Measurements from ENCODE around the gene PMCH. TPM values are rescaled to one million over a fixed set of nuclear protein-coding genes. Genes with fewer than 3 reads are reported as not detected.
"Not testable (repeated sequence)": the region's sequence is repeated elsewhere in the genome, so short reads cannot be mapped to it uniquely, and the experiment has no call there.

The PMCH gene
- total RNA-seq: not detected
- long read RNA-seq: 0 reads

GRCh38 chr12:102197789-102198188 is at the start of gene PMCH:
Gene PMCH (minus strand): TSS chr12:102197833. CDS start chr12:102197770, 63 bp downstream.
- H3K4me3 ChIP-seq: no peak within 1 kb of the TSS
- H3K36me3 ChIP-seq: no peaks in the 10 kb centered on the region
- intact Hi-C loops (cut with DNase I): no loop called here
- ATAC-seq (no peak), DNase-seq (no peak)
- H3K27ac ChIP-seq: no peak within 1 kb of the TSS
- no peaks in the 10 kb centered on the region for H3K9me3 ChIP-seq
- TF ChIP-seq CTCF (IDR thresholded peaks at IDR 0.05): no peak
- H3K27me3 ChIP-seq (ENCODE audit: low read depth): no peaks in the 10 kb centered on the region
- no peaks in the 10 kb centered on the region for H3K4me1 ChIP-seq

- intact Hi-C loops (cut with DNase I); H3K4me3 ChIP-seq; H3K27me3 ChIP-seq (ENCODE audit: low read depth); H3K4me1 ChIP-seq; DNase-seq; H3K36me3 ChIP-seq; H3K27ac ChIP-seq; H3K9me3 ChIP-seq; ATAC-seq: not testable (repeated sequence)
Observed at GRCh38 chr12:102240859-102241258, 43.2 kb upstream of the PMCH start.

GRCh38 chr12:102234599-102234998 is 37.0 kb upstream of the PMCH start:
- TF ChIP-seq CTCF (IDR thresholded peaks at IDR 0.05): no peak
- H3K36me3 ChIP-seq: no peaks in the 10 kb centered on the region
- no peaks in the 10 kb centered on the region for H3K27me3 ChIP-seq (ENCODE audit: low read depth)
- no peaks in the 10 kb centered on the region for H3K9me3 ChIP-seq
- no peak overlapping the region for H3K4me3 ChIP-seq
- intact Hi-C loops (cut with DNase I): no loop called here
- no peak for ATAC-seq
- H3K27ac ChIP-seq: no peak overlapping the region
- H3K4me1 ChIP-seq: no peaks in the 10 kb centered on the region
- no peak for DNase-seq

- DNase-seq: no peak
- Histone ChIP-seq H3K4me1 (no peaks in the 10 kb centered on the region), H3K27ac (no peak overlapping the region), H3K9me3 (no peaks in the 10 kb centered on the region), H3K36me3 (no peaks in the 10 kb centered on the region), H3K27me3 (ENCODE audit: low read depth) (no peaks in the 10 kb centered on the region), H3K4me3 (no peak overlapping the region)
- intact Hi-C loops (cut with DNase I): no loop called here
- no peak for ATAC-seq
- TF ChIP-seq CTCF (IDR thresholded peaks at IDR 0.05): no peak
Observed at GRCh38 chr12:102232446-102232845, 34.8 kb upstream of the PMCH start.

GRCh38 chr12:102232036-102232435 is 34.4 kb upstream of the PMCH start:
- H3K4me1 ChIP-seq: no peaks in the 10 kb centered on the region
- H3K27ac ChIP-seq: no peak overlapping the region
- H3K4me3 ChIP-seq: no peak overlapping the region
- no peaks in the 10 kb centered on the region for H3K9me3 ChIP-seq
- no peaks in the 10 kb centered on the region for H3K27me3 ChIP-seq (ENCODE audit: low read depth)
- intact Hi-C loops (cut with DNase I): no loop called here
- no peak for TF ChIP-seq CTCF (IDR thresholded peaks at IDR 0.05)
- DNase-seq (no peak), ATAC-seq (no peak)
- H3K36me3 ChIP-seq: no peaks in the 10 kb centered on the region

- no peak for ATAC-seq
- H3K27ac ChIP-seq: no peak overlapping the region
- H3K27me3 ChIP-seq (ENCODE audit: low read depth): no peaks in the 10 kb centered on the region
- DNase-seq: no peak
- H3K4me1 ChIP-seq: no peaks in the 10 kb centered on the region
- no peaks in the 10 kb centered on the region for H3K36me3 ChIP-seq
- intact Hi-C loops (cut with DNase I): no loop called here
- no peak overlapping the region for H3K4me3 ChIP-seq
- H3K9me3 ChIP-seq: no peaks in the 10 kb centered on the region
- no peak for TF ChIP-seq CTCF (IDR thresholded peaks at IDR 0.05)
Observed at GRCh38 chr12:102227954-102228353, 30.3 kb upstream of the PMCH start.
